AG10803 (cell line): Measurements from ENCODE around the gene XPO4.
A peak's percentile ranks its signal among the peaks of the same experiment; 100 is the strongest.

Source experiments
- DNase-seq: peaks from one replicate; pipeline ENCODE4 v3.0.0; 2010; ENCODE audit warnings: low read depth
- H3K4me3 ChIP-seq: 2 replicates; pipeline ENCODE4 v1.5.1; 2011; ENCODE audit warnings: mild to moderate bottlenecking, low read length, control low read depth
- CTCF ChIP-seq: conservative IDR thresholded peaks from 2 replicates; pipeline ENCODE4 v1.5.1; 2011; ENCODE audit warnings: mild to moderate bottlenecking, low read length, control low read depth, inconsistent platforms

The XPO4 gene

GRCh38 chr13:20773194-20774080, 129.1 kb downstream of the XPO4 start, which contains the start of gene EEF1AKMT1:
Gene EEF1AKMT1 (minus strand): TSS chr13:20773961. CDS start chr13:20757598, 16,363 bp downstream.
- peak; percentile 91 for DNase-seq
- H3K4me3 ChIP-seq: peak within 1 kb of the TSS; percentile 74
- TF ChIP-seq CTCF: no peak

GRCh38 chr13:20772401-20773131, 130.0 kb downstream of the XPO4 start:
- TF ChIP-seq CTCF: no peak
- H3K4me3 ChIP-seq: peak overlapping the region; percentile 74
- peak; percentile 9 for DNase-seq

- no peak for TF ChIP-seq CTCF
- DNase-seq: no peak
- no peak overlapping the region for H3K4me3 ChIP-seq
Measured at GRCh38 chr13:20769834-20770233, 132.7 kb downstream of the XPO4 start.

GRCh38 chr13:20769091-20769490, 133.5 kb downstream of the XPO4 start:
- H3K4me3 ChIP-seq: no peak overlapping the region
- DNase-seq: no peak
- no peak for TF ChIP-seq CTCF

- no peak overlapping the region for H3K4me3 ChIP-seq
- no peak for TF ChIP-seq CTCF
- no peak for DNase-seq
Measured at GRCh38 chr13:20767309-20767943, 135.1 kb downstream of the XPO4 start.

- DNase-seq: no peak
- no peak for TF ChIP-seq CTCF
- no peak overlapping the region for H3K4me3 ChIP-seq
Measured at GRCh38 chr13:20760872-20761271, 141.7 kb downstream of the XPO4 start.
